ENCODE results near the gene CERS6. TPM values are rescaled to one million over a fixed set of nuclear protein-coding genes. Genes with fewer than 3 reads are reported as not detected.
"Not testable (repeated sequence)": the region's sequence is repeated elsewhere in the genome, so short reads cannot be mapped to it uniquely, and the experiment has no call there.

Gene CERS6
- total RNA-seq, 2 donors from 2014 or later = 13.7 to 15.8 TPM

GRCh38 chr2:168499500-168499899 lies 43.4 kb downstream of the CERS6 start:
- Histone ChIP-seq H3K27me3 (replicated peaks; ENCODE audit: insufficient read depth) (no peaks in the 10 kb centered on the region), H3K4me1 (ENCODE audit: control insufficient read depth in 1 of 2, low read depth in 2 of 2) (no peaks in the 10 kb centered on the region), H3K4me3 (no peak overlapping the region), H3K27ac (no peak overlapping the region), H3K9me3 (no peaks in the 10 kb centered on the region), H3K36me3 (no peaks in the 10 kb centered on the region)
- no peak for DNase-seq (ENCODE audit: low spot score)
- no peak for ATAC-seq (ENCODE audit: insufficient number of reproducible peaks, low FRiP score, low read depth)
- TF ChIP-seq CTCF (IDR thresholded peaks at IDR 0.05) = no peak

- no peak for ATAC-seq (ENCODE audit: insufficient number of reproducible peaks, low FRiP score, low read depth)
- H3K36me3 ChIP-seq = no peaks in the 10 kb centered on the region
- no peaks in the 10 kb centered on the region for H3K9me3 ChIP-seq
- no peak for DNase-seq (ENCODE audit: low spot score)
- H3K4me1 ChIP-seq (ENCODE audit: control insufficient read depth in 1 of 2, low read depth in 2 of 2) = no peaks in the 10 kb centered on the region
- TF ChIP-seq CTCF (IDR thresholded peaks at IDR 0.05) = no peak
- no peak overlapping the region for H3K27ac ChIP-seq
- no peaks in the 10 kb centered on the region for H3K27me3 ChIP-seq (replicated peaks; ENCODE audit: insufficient read depth)
- H3K4me3 ChIP-seq = no peak overlapping the region
Observed at GRCh38 chr2:168500516-168500915, 44.4 kb downstream of the CERS6 start.

- ATAC-seq (ENCODE audit: insufficient number of reproducible peaks, low FRiP score, low read depth) (no peak), DNase-seq (ENCODE audit: low spot score) (no peak)
- no peak for TF ChIP-seq CTCF (IDR thresholded peaks at IDR 0.05)
- no peak overlapping the region for H3K27ac ChIP-seq
- H3K36me3 ChIP-seq = no peaks in the 10 kb centered on the region
- H3K4me1 ChIP-seq (ENCODE audit: control insufficient read depth in 1 of 2, low read depth in 2 of 2) = no peaks in the 10 kb centered on the region
- H3K4me3 ChIP-seq = no peak overlapping the region
- H3K27me3 ChIP-seq (replicated peaks; ENCODE audit: insufficient read depth) = no peaks in the 10 kb centered on the region
- no peaks in the 10 kb centered on the region for H3K9me3 ChIP-seq
Observed at GRCh38 chr2:168501466-168502065, 45.5 kb downstream of the CERS6 start.

- H3K27me3 ChIP-seq (replicated peaks; ENCODE audit: insufficient read depth); H3K4me1 ChIP-seq (ENCODE audit: control insufficient read depth in 1 of 2, low read depth in 2 of 2); H3K9me3 ChIP-seq; DNase-seq (ENCODE audit: low spot score); ATAC-seq (ENCODE audit: insufficient number of reproducible peaks, low FRiP score, low read depth); H3K36me3 ChIP-seq; H3K27ac ChIP-seq; H3K4me3 ChIP-seq: not testable (repeated sequence)
Observed at GRCh38 chr2:168502852-168503251, 46.8 kb downstream of the CERS6 start.

- no peaks in the 10 kb centered on the region for H3K4me1 ChIP-seq (ENCODE audit: control insufficient read depth in 1 of 2, low read depth in 2 of 2)
- ATAC-seq (ENCODE audit: insufficient number of reproducible peaks, low FRiP score, low read depth) (no peak), DNase-seq (ENCODE audit: low spot score) (no peak)
- H3K27me3 ChIP-seq (replicated peaks; ENCODE audit: insufficient read depth) = no peaks in the 10 kb centered on the region
- H3K4me3 ChIP-seq = no peak overlapping the region
- no peaks in the 10 kb centered on the region for H3K9me3 ChIP-seq
- no peaks in the 10 kb centered on the region for H3K36me3 ChIP-seq
- TF ChIP-seq CTCF (IDR thresholded peaks at IDR 0.05) = no peak
- no peak overlapping the region for H3K27ac ChIP-seq
Observed at GRCh38 chr2:168503901-168504300, 47.8 kb downstream of the CERS6 start.

- no peak for TF ChIP-seq CTCF (IDR thresholded peaks at IDR 0.05)
- H3K4me3 ChIP-seq = no peak overlapping the region
- H3K4me1 ChIP-seq (ENCODE audit: control insufficient read depth in 1 of 2, low read depth in 2 of 2) = no peaks in the 10 kb centered on the region
- DNase-seq (ENCODE audit: low spot score) (no peak), ATAC-seq (ENCODE audit: insufficient number of reproducible peaks, low FRiP score, low read depth) (no peak)
- H3K27me3 ChIP-seq (replicated peaks; ENCODE audit: insufficient read depth) = no peaks in the 10 kb centered on the region
- no peaks in the 10 kb centered on the region for H3K36me3 ChIP-seq
- H3K27ac ChIP-seq = no peak overlapping the region
- H3K9me3 ChIP-seq = no peaks in the 10 kb centered on the region
Observed at GRCh38 chr2:168504323-168504722, 48.3 kb downstream of the CERS6 start.
